Esophagus squamous epithelium (tissue), 5 donors: ENCODE measurements around the gene TMEM131. TPM values are rescaled to one million over a fixed set of nuclear protein-coding genes. Genes with fewer than 3 reads are reported as not detected.

Experiments
- DNase-seq: peaks from one replicate; lab custom pipeline; 2025; lab: John Stamatoyannopoulos, UW
- H3K27ac ChIP-seq, 4 donors: fragments of 200-600 bp; sonication (generic); one replicate each; pipeline ENCODE4 v1.5.1; 2016 to 2019; ENCODE audit warnings: mild to moderate bottlenecking in 1 of 4
- H3K27me3 ChIP-seq, 4 donors: fragments of 200-600 bp; sonication (generic); 1 replicate in 3 of 4; 2 replicates in 1 of 4; pipeline versions ENCODE4 v1.5.1 to v1.6.0; 2017 to 2021; ENCODE audit warnings: antibody characterized with exemption in 1 of 4
- H3K36me3 ChIP-seq, 3 donors: fragments of 200-600 bp; sonication (generic); one replicate each; pipeline ENCODE4 v1.5.1; 2016 to 2019
- H3K4me1 ChIP-seq, 3 donors: fragments of 200-600 bp; sonication (generic); one replicate each; pipeline ENCODE4 v1.5.1; 2017 to 2019
- H3K4me3 ChIP-seq, 4 donors: fragments of 200-600 bp; sonication (generic); 1 replicate in 3 of 4; 2 replicates in 1 of 4; pipeline ENCODE4 v1.5.1; 2016 to 2019; ENCODE audit warnings: mild to moderate bottlenecking in 2 of 4, moderate library complexity in 1 of 4
- H3K9me3 ChIP-seq, 3 donors: fragments of 200-600 bp; sonication (generic); one replicate each; pipeline ENCODE4 v1.5.1; 2016 to 2019
- POLR2A ChIP-seq, 4 donors: fragments of 450-650 bp; IDR thresholded peaks; one replicate each; pipeline ENCODE4 v1.6.1; 2017; ENCODE audit warnings: antibody characterized with exemption in 4 of 4, mild to moderate bottlenecking in 4 of 4, moderate library complexity in 3 of 4
- WGBS, 2 donors: methylation state at CpG; one replicate each; pipeline ENCODE4 v1.1.5; 2018; 5-methylcytosine and 5-hydroxymethylcytosine counted together
- intact Hi-C: fragments of 100-400 bp; cut with DNase I; formaldehyde crosslinking; loops from one replicate; pipeline ENCODE4 v1.15.0; 2022
- total RNA-seq, 4 donors: library from RNA; depleted of rRNA; stranded (reverse); fragments of >200 nt; gene quantifications; one replicate each; pipeline ENCODE4 v1.1.0, GENCODE V29; 2016
- TF ChIP-seq, protein P1 (sequence below), 6 experiments: fragments of 450-650 bp in 4 of 6; fragments of 200-600 bp in 2 of 6; sonication (generic) in 2 of 6; IDR thresholded peaks; one replicate each; pipeline ENCODE4 v1.5.1; 2016 to 2019; ENCODE audit warnings: antibody characterized with exemption in 6 of 6, mild to moderate bottlenecking in 4 of 6, moderate library complexity in 4 of 6
- donor health status: DM: yes; HTN: yes; CAD: no.

TMEM131 gene
- total RNA-seq, 4 donors from 2014 or later = 24.2 to 36.4 (median 28.1) TPM

DNA sequence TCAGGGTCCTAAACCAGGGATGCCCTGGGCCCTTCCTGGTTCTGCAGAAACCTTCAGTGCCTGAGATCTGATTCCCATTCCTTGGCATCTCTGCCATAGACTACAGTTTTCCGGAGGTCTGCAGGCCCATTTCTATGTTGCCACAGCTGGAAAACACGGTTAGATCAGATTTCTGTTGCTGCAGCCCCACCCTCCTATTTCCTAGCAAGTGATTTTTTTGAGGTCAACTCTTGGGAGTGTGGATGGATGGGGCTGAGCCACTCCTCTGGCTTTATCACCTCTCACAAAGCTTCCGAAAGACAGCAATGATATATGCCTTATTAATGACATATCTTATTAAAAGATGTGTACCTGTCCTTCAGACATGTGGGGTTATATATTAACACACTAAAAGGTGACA, 226.0 kb downstream of the TMEM131 start:
- peaks cover 0 to 7% (median 0%) of the 10 kb centered on the region in 3 donors for H3K4me1 ChIP-seq
- H3K4me3 ChIP-seq = no peak overlapping the region
- H3K9me3 ChIP-seq = no peaks in the 10 kb centered on the region
- DNase-seq = no peak
- H3K27me3 ChIP-seq = no peaks in the 10 kb centered on the region
- H3K36me3 ChIP-seq = peaks cover 14 to 86% (median 18%) of the 10 kb centered on the region in 3 donors
- no peak overlapping the region for H3K27ac ChIP-seq
- TF ChIP-seq, protein P1, sequence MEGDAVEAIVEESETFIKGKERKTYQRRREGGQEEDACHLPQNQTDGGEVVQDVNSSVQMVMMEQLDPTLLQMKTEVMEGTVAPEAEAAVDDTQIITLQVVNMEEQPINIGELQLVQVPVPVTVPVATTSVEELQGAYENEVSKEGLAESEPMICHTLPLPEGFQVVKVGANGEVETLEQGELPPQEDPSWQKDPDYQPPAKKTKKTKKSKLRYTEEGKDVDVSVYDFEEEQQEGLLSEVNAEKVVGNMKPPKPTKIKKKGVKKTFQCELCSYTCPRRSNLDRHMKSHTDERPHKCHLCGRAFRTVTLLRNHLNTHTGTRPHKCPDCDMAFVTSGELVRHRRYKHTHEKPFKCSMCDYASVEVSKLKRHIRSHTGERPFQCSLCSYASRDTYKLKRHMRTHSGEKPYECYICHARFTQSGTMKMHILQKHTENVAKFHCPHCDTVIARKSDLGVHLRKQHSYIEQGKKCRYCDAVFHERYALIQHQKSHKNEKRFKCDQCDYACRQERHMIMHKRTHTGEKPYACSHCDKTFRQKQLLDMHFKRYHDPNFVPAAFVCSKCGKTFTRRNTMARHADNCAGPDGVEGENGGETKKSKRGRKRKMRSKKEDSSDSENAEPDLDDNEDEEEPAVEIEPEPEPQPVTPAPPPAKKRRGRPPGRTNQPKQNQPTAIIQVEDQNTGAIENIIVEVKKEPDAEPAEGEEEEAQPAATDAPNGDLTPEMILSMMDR (IDR thresholded peaks at IDR 0.05) = no peak
- no peak for TF ChIP-seq POLR2A (IDR thresholded peaks at IDR 0.05)
- intact Hi-C loops = no loop called here
- 78 to 89% methylated on average over 3 of the region's 3 CpGs for WGBS, 2 donors

DNA sequence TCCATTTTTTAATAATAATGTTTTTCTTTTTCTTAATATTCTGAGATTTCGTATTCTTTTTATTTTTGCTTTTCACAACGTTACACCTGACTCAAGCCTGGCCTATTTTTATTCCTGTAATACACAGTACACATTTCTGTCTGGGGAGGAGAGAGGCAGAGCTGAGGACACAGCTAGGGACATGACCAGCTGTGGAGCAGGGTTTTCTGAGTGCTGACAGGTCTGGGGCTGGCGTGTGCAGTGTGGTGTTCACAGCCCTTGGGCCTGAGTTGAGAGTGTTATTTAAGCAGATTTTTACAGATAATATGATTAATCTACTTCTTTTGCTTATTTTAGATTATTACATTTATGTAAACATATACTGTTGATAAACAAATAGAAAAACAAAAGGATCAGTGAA, 226.4 kb downstream of the TMEM131 start:
- Histone ChIP-seq H3K36me3 (peaks cover 18 to 86% (median 18%) of the 10 kb centered on the region in 3 donors), H3K4me1 (peaks cover 0 to 7% (median 0%) of the 10 kb centered on the region in 3 donors), H3K4me3 (no peak overlapping the region), H3K27ac (no peak overlapping the region), H3K9me3 (no peaks in the 10 kb centered on the region), H3K27me3 (no peaks in the 10 kb centered on the region)
- intact Hi-C loops = no loop called here
- TF ChIP-seq POLR2A (IDR thresholded peaks at IDR 0.05) = no peak
- TF ChIP-seq, protein P1 (IDR thresholded peaks at IDR 0.05) = no peak
- WGBS, 2 donors = 96 to 97% methylated on average over 3 of the region's 3 CpGs
- DNase-seq = no peak

DNA sequence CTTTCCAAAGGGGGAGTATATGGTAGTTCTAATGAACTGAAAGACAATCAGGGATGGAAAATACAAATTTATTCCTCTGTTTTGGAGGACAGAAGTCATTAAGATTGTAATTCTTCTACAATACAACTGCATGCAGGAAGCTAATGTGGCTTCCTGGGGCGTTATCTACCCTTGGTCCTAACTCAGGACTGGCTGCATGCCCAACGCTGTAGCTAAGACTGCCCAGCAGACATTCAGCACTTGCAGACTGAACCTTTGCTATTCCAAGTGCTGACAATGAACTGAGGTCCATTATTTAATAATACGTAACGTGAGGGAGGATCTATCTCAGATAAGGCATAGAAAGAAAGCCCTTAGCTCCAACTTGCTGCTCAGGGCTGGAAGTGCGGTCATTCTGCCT, 229.2 kb downstream of the TMEM131 start:
- intact Hi-C loops = no loop called here
- TF ChIP-seq, protein P1 (IDR thresholded peaks at IDR 0.05) = no peak
- no peak for TF ChIP-seq POLR2A (IDR thresholded peaks at IDR 0.05)
- Histone ChIP-seq H3K4me1 (peaks cover 0 to 7% (median 0%) of the 10 kb centered on the region in 3 donors), H3K4me3 (no peak overlapping the region), H3K36me3 (peaks cover 9 to 86% (median 14%) of the 10 kb centered on the region in 3 donors), H3K9me3 (no peaks in the 10 kb centered on the region), H3K27ac (no peak overlapping the region), H3K27me3 (no peaks in the 10 kb centered on the region)
- 82 to 83% methylated on average over 5 of the region's 5 CpGs for WGBS, 2 donors
- no peak for DNase-seq

DNA sequence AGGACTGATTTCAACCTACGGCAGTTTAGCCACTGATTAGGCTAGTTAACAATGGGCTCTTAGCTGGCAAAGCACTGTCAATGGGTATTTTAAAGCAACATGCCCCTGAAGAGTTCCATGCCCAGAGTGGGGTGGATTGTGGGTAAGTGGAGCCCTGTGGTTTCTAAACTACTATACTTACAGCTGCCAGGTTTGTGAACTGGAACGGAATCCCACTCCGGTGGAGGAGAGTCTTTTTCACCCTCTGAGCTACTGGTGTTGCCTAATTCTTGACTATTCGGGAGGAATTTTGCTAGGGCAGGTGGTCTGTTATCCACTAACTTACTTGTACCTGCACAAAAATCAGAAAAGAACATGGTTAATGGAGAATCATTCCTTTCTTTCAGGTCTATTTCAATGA, 229.8 kb downstream of the TMEM131 start:
- Histone ChIP-seq H3K4me1 (peaks cover 0 to 7% (median 0%) of the 10 kb centered on the region in 3 donors), H3K27me3 (no peaks in the 10 kb centered on the region), H3K27ac (no peak overlapping the region), H3K9me3 (no peaks in the 10 kb centered on the region), H3K36me3 (peaks cover 9 to 86% (median 21%) of the 10 kb centered on the region in 3 donors), H3K4me3 (no peak overlapping the region)
- intact Hi-C loops = no loop called here
- DNase-seq = no peak
- 82 to 86% methylated on average over 4 of the region's 4 CpGs for WGBS, 2 donors
- TF ChIP-seq, protein P1 (IDR thresholded peaks at IDR 0.05) = no peak
- no peak for TF ChIP-seq POLR2A (IDR thresholded peaks at IDR 0.05)

DNA sequence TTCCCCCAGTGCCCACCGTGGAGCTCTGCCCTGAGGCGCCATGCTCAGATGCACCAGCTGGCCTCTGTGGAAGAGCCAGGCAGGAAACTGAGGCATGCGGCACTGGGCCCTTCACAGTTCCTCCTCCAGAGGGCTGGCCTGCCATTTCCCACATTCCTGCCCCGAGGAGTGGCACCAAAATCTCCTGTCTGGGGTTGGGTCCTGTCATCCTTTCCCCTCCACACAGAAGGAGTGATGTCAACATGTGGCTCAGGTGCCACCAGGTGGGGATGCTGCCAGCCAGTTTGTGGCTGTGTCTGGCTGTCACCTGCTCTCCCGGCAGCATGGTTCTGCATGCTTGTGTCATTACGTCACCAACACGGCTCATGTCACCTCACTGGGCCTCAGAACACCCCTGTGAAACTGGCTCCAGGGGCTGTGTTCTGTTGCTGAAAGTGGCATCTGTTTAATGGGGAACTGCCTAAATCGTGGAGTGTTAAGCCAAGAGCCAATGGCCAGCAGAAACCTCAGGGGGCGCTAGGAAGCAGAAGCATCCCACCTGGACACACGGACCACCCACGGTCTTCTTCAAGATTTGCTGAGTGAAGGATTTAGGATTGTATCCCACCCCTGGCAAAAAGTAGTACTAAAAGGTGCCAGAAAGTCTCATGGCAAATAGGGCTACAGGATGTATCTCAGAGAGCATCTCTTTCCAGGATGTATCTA, 231.0 kb downstream of the TMEM131 start:
- Histone ChIP-seq H3K36me3 (peaks cover 17 to 88% (median 23%) of the 10 kb centered on the region in 3 donors), H3K4me3 (no peak overlapping the region), H3K27me3 (no peaks in the 10 kb centered on the region), H3K9me3 (no peaks in the 10 kb centered on the region), H3K4me1 (peaks cover 0 to 17% (median 0%) of the 10 kb centered on the region in 3 donors), H3K27ac (no peak overlapping the region)
- no peak for DNase-seq
- TF ChIP-seq, protein P1 (IDR thresholded peaks at IDR 0.05) = no peak
- TF ChIP-seq POLR2A (IDR thresholded peaks at IDR 0.05) = no peak
- intact Hi-C loops = no loop called here
- WGBS, 2 donors = 89 to 91% methylated on average over 6 to 7 of the region's 11 CpGs
